H1 (cell line): ENCODE measurements around the gene DOCK3. TPM values are rescaled to one million over a fixed set of nuclear protein-coding genes. Genes with fewer than 3 reads are reported as not detected.

Source experiments
- CTCF ChIA-PET: fragments of 300-600 bp; sonication (Branson Sonifier 250); formaldehyde crosslinking; loops from one replicate; lab custom pipeline; 2021; ENCODE audit not compliant: partially characterized antibody; lab: Charles Lee
- POLR2A ChIA-PET: fragments of 300-600 bp; sonication (Branson Sonifier 250); formaldehyde crosslinking; loops from one replicate; lab custom pipeline; 2021; ENCODE audit warnings: inconsistent platforms; ENCODE audit not compliant: partially characterized antibody; lab: Charles Lee
- DNase-seq, 2 experiments: peaks; one replicate each; pipeline versions ENCODE4 v3.0.0 to v3.0.0-alpha.2; 2010 to 2022; ENCODE audit warnings: low spot score in 2 of 2, low read depth in 1 of 2, mixed read lengths in 1 of 2
- FAIRE-seq: peaks from 2 replicates; lab custom pipeline; 2011; peaks lifted over from hg19 to GRCh38; lab: Jason Lieb, UNC
- H2AFZ ChIP-seq: 2 replicates; pipeline ENCODE4 v1.8.1; 2012; ENCODE audit warnings: low read length, inconsistent platforms
- H2AK5ac ChIP-seq: 2 replicates; pipeline ENCODE4 v1.6.1; 2013; ENCODE audit warnings: low read depth, low read length
- H2BK120ac ChIP-seq: replicated peaks from 2 replicates; pipeline ENCODE3; 2013; ENCODE audit warnings: low read depth, low read length, inconsistent platforms
- H2BK12ac ChIP-seq: 2 replicates; pipeline ENCODE4 v1.6.1; 2013; ENCODE audit warnings: low read depth, low read length
- H2BK15ac ChIP-seq: 2 replicates; pipeline ENCODE4 v1.6.1; 2013; ENCODE audit warnings: low read length
- H2BK20ac ChIP-seq: 2 replicates; pipeline ENCODE4 v1.6.1; 2013; ENCODE audit warnings: low read length
- H2BK5ac ChIP-seq: 2 replicates; pipeline ENCODE4 v1.6.1; 2013; ENCODE audit warnings: low read depth, low read length
- H3K14ac ChIP-seq: 2 replicates; pipeline ENCODE4 v1.6.1; 2013; ENCODE audit warnings: inconsistent platforms; ENCODE audit not compliant: insufficient read length
- H3K18ac ChIP-seq: 2 replicates; pipeline ENCODE4 v1.6.1; 2013; ENCODE audit warnings: low read length; ENCODE audit errors: extremely low read depth
- H3K23ac ChIP-seq: 2 replicates; pipeline ENCODE4 v1.6.1; 2013; ENCODE audit warnings: inconsistent platforms; ENCODE audit not compliant: insufficient read length
- H3K23me2 ChIP-seq: 2 replicates; pipeline ENCODE4 v1.6.1; 2013; ENCODE audit warnings: low read depth, low read length
- H3K27ac ChIP-seq: 2 replicates; pipeline ENCODE4 v1.6.1; 2011; ENCODE audit warnings: low read depth, low read length, inconsistent platforms
- H3K27me3 ChIP-seq, 4 experiments: replicated peaks in 1 of 4; 1 replicate in 1 of 4; 2 replicates in 3 of 4; pipeline versions ENCODE4 v1.6.1 to v1.8.1; 2011 to 2013; ENCODE audit warnings: low read length in 3 of 4, mild to moderate bottlenecking in 3 of 4, inconsistent platforms in 2 of 4, mixed read lengths in 2 of 4, moderate library complexity in 1 of 4; ENCODE audit not compliant: control insufficient read depth in 3 of 4, insufficient read depth in 3 of 4; ENCODE audit errors: extremely low read depth in 1 of 4
- H3K36me3 ChIP-seq, 4 experiments: 2 replicates each; pipeline versions ENCODE4 v1.6.1 to v1.8.1; 2011 to 2013; ENCODE audit warnings: mild to moderate bottlenecking in 4 of 4, low read length in 3 of 4, moderate library complexity in 2 of 4, control low read depth in 1 of 4, inconsistent platforms in 1 of 4; ENCODE audit not compliant: insufficient read depth in 4 of 4, control insufficient read depth in 2 of 4
- H3K4ac ChIP-seq: replicated peaks from 2 replicates; pipeline ENCODE3; 2013; ENCODE audit warnings: low read length, low read depth, mixed read lengths, inconsistent platforms; ENCODE audit not compliant: insufficient read length
- H3K4me1 ChIP-seq, 4 experiments: replicated peaks in 1 of 4; 1 replicate in 1 of 4; 2 replicates in 3 of 4; pipeline versions ENCODE4 v1.6.1 to v1.8.1; 2011 to 2013; ENCODE audit warnings: low read length in 3 of 4, inconsistent platforms in 2 of 4, mixed read lengths in 1 of 4; ENCODE audit not compliant: insufficient read depth in 4 of 4, control insufficient read depth in 3 of 4
- H3K4me2 ChIP-seq, 2 experiments: 2 replicates each; pipeline versions ENCODE4 v1.6.1 to v1.8.1; 2011 to 2013; ENCODE audit warnings: low read depth in 2 of 2, low read length in 2 of 2, control low read depth in 1 of 2, inconsistent platforms in 1 of 2, mild to moderate bottlenecking in 1 of 2; ENCODE audit not compliant: insufficient read depth in 1 of 2
- H3K4me3 ChIP-seq, 4 experiments: fragments of 200-600, 300-600 bp in 1 of 4; sonication (generic), shearing (Covaris generic), sonication (Bioruptor Twin) in 1 of 4; 2 replicates each; pipeline versions ENCODE4 v1.5.1 to v1.8.1; 2011 to 2016; ENCODE audit warnings: low read length in 4 of 4, low read depth in 3 of 4, control low read depth in 2 of 4, inconsistent platforms in 2 of 4, mild to moderate bottlenecking in 2 of 4, mixed read lengths in 1 of 4, moderate library complexity in 1 of 4; ENCODE audit not compliant: insufficient read depth in 2 of 4; ENCODE audit errors: extremely low read depth in 1 of 4
- H3K56ac ChIP-seq: replicated peaks from 2 replicates; pipeline ENCODE3; 2013; ENCODE audit warnings: low read depth, mild to moderate bottlenecking, mixed read lengths, low read length, inconsistent platforms; ENCODE audit not compliant: insufficient read length
- H3K79me1 ChIP-seq: 2 replicates; pipeline ENCODE4 v1.6.1; 2013; ENCODE audit warnings: low read depth, low read length, control low read depth
- H3K79me2 ChIP-seq, 2 experiments: 2 replicates each; pipeline versions ENCODE4 v1.6.1 to v1.8.1; 2012 to 2013; ENCODE audit warnings: low read length in 2 of 2, mild to moderate bottlenecking in 2 of 2, inconsistent platforms in 1 of 2; ENCODE audit not compliant: insufficient read depth in 2 of 2, control insufficient read depth in 1 of 2
- H3K9ac ChIP-seq, 4 experiments: replicated peaks in 1 of 4; 1 replicate in 1 of 4; 2 replicates in 3 of 4; pipeline versions ENCODE4 v1.6.1 to v1.8.1; 2011 to 2013; ENCODE audit warnings: low read depth in 3 of 4, low read length in 3 of 4, control low read depth in 2 of 4, mild to moderate bottlenecking in 2 of 4, moderate library complexity in 2 of 4, inconsistent platforms in 1 of 4; ENCODE audit errors: extremely low read depth in 1 of 4
- H3K9me3 ChIP-seq, 2 experiments: 2 replicates each; pipeline versions ENCODE4 v1.6.1 to v1.8.1; 2012 to 2013; ENCODE audit warnings: mild to moderate bottlenecking in 2 of 2, moderate library complexity in 2 of 2, control low read depth in 1 of 2, inconsistent platforms in 1 of 2, low read depth in 1 of 2, low read length in 1 of 2, mixed read lengths in 1 of 2; ENCODE audit not compliant: insufficient read depth in 2 of 2
- H4K20me1 ChIP-seq, 2 experiments: replicated peaks in 1 of 2; 2 replicates each; pipeline versions ENCODE3 to v1.8.1; 2011 to 2013; ENCODE audit warnings: inconsistent platforms in 2 of 2, low read length in 2 of 2, mild to moderate bottlenecking in 1 of 2; ENCODE audit not compliant: insufficient read depth in 2 of 2, control insufficient read depth in 1 of 2
- H4K5ac ChIP-seq: 2 replicates; pipeline ENCODE4 v1.6.1; 2013; ENCODE audit warnings: low read length, low read depth, mixed read lengths, inconsistent platforms; ENCODE audit not compliant: insufficient read length
- H4K8ac ChIP-seq: 2 replicates; pipeline ENCODE4 v1.8.0; 2013; ENCODE audit warnings: mild to moderate bottlenecking, moderate library complexity, low read length, inconsistent platforms; ENCODE audit not compliant: insufficient read depth; ENCODE audit errors: extremely low read depth
- H4K91ac ChIP-seq: replicated peaks from 2 replicates; pipeline ENCODE3; 2013; ENCODE audit warnings: low read length, mixed read lengths, inconsistent platforms; ENCODE audit not compliant: insufficient read length
- BCL11A ChIP-seq, 2 experiments: IDR thresholded peaks; one replicate each; pipeline ENCODE4 v1.6.1; 2011; ENCODE audit warnings: low read depth in 2 of 2, low read length in 2 of 2, mild to moderate bottlenecking in 2 of 2
- KDM5A ChIP-seq: fragments of 200-600 bp; IDR thresholded peaks from 2 replicates; pipeline ENCODE4 v1.7.1; 2012; ENCODE audit warnings: mild to moderate bottlenecking, low read length, inconsistent platforms, mixed read lengths
- PHF8 ChIP-seq: fragments of 200-600 bp; sonication (generic); conservative IDR thresholded peaks from 2 replicates; pipeline ENCODE4 v1.7.1; 2012; ENCODE audit warnings: low read depth, mild to moderate bottlenecking, inconsistent platforms, low read length, moderate library complexity
- RNF2 ChIP-seq: fragments of 200-900, 300-1000 bp; sonication (generic); IDR thresholded peaks from 2 replicates; pipeline ENCODE4 v1.7.1; 2016; ENCODE audit warnings: borderline replicate concordance, low read depth, mild to moderate bottlenecking, antibody characterized with exemption, low read length; ENCODE audit not compliant: poor library complexity, severe bottlenecking; ENCODE audit errors: missing control alignments
- WGBS, 2 experiments: shearing (Covaris generic) in 1 of 2; methylation state at CpG; one replicate each; pipeline versions ENCODE4 v1.1.6 to v1.1.7; 2013 to 2015; ENCODE audit warnings: low lambda C conversion rate in 2 of 2, mixed read lengths in 2 of 2, inconsistent platforms in 1 of 2, low coverage in 1 of 2, missing lambda C conversion rate in 1 of 2; ENCODE audit not compliant: insufficient replicate concordance in 2 of 2, insufficient coverage in 1 of 2, insufficient read length in 1 of 2; ENCODE audit errors: extremely low coverage in 1 of 2, missing lambda C conversion rate in 1 of 2; 5-methylcytosine and 5-hydroxymethylcytosine counted together
- polyA plus RNA-seq, 7 experiments: library from polyadenylated mRNA; depleted of rRNA in 3 of 7; stranded (reverse) in 5 of 7; unstranded in 2 of 7; fragments of >200 nt in 5 of 7; fragments of 200-250 nt in 2 of 7; gene quantifications; 1 replicate in 5 of 7; 2 replicates in 1 of 7; 4 replicates in 1 of 7; pipeline versions ENCODE4 v1.2.1 to v1.2.3, GENCODE V29; 2011 to 2013; ENCODE audit warnings: missing spikeins in 2 of 7, mixed read lengths in 2 of 7
- total RNA-seq: library from RNA; stranded (reverse); fragmentation: NEBNext Ultra II Directional; extraction: Animal tissue kit (Norgen Biotek cat#: 25700); gene quantifications from 2 replicates; pipeline ENCODE4 v1.2.1, GENCODE V29; 2021

DOCK3 gene
- total and polyA plus RNA-seq, 2 of the 8 experiments (the other 6 are each of a cell fraction or from before 2014, with no cell fraction given): 2.7 to 5.0 TPM

GRCh38 chr3:51190827-51191226 lies 516.1 kb downstream of the DOCK3 start:
- CTCF ChIA-PET: interaction anchor here (0.6 to 1.3 kb wide), 3 partner anchors 12 to 219 kb away, joined by 3 read pairs; no protein-coding TSS in a partner anchor
- Histone ChIP-seq H2BK5ac (no peak overlapping the region), H2BK120ac (no peak overlapping the region), H3K14ac (no peak overlapping the region), H3K23me2 (no peaks in the 10 kb centered on the region; the same call in 1 of the 2 replicates), H2BK12ac (no peak overlapping the region), H3K79me2 (no peaks in the 10 kb centered on the region), H3K56ac (no peak overlapping the region), H2AFZ (no peak overlapping the region), H4K8ac (no peak overlapping the region), H2BK20ac (no peak overlapping the region), H2AK5ac (no peak overlapping the region), H3K23ac (no peak overlapping the region), H3K9me3 (peaks cover 3 to 6% of the 10 kb centered on the region in 2 experiments; a peak in 1 of 4 replicates), H2BK15ac (no peak overlapping the region), H3K4me2 (no peak overlapping the region), H3K4me1 (no peaks in the 10 kb centered on the region), H3K79me1 (no peaks in the 10 kb centered on the region), H3K27me3 (no peaks in the 10 kb centered on the region), H4K5ac (no peak overlapping the region), H3K4ac (no peak overlapping the region), H3K18ac (no peak overlapping the region), H3K9ac (no peak overlapping the region), H3K4me3 (no peak overlapping the region), H3K27ac (no peak overlapping the region), H3K36me3 (0 out of 8 replicates have a peak, but pooled peaks cover 0 to 2% (median 0%) of the 10 kb centered on the region in 4 experiments), H4K91ac (no peak overlapping the region), H4K20me1 (no peaks in the 10 kb centered on the region)
- FAIRE-seq: no peak
- no peak for DNase-seq
- no peak for TF ChIP-seq KDM5A
- TF ChIP-seq BCL11A (IDR thresholded peaks at IDR 0.05; ENCODE audit: low read depth in 2 of 2, low read length in 2 of 2): no peak
- no peak for TF ChIP-seq RNF2
- TF ChIP-seq PHF8: no peak
- 87% methylated on average over 3 of the region's 3 CpGs; no CpG with 5 or more reads in 1 of the 2 experiments for WGBS, 2 experiments
- POLR2A ChIA-PET: no interaction called here
